HG03039 (cell line): ENCODE measurements around the gene GPX2.
A peak's percentile ranks its signal among the peaks of the same experiment; 100 is the strongest.

ENCODE experiments used
- ATAC-seq: cut with Tn5 transposase; IDR thresholded peaks from one replicate; pipeline ENCODE4 v1.9.1; 2021; ENCODE audit warnings: mild to moderate bottlenecking, moderate library complexity; ENCODE audit not compliant: unreplicated experiment

The GPX2 gene

GRCh38 chr14:64940336-64940910 lies 2.1 kb downstream of the GPX2 start:
- no peak for ATAC-seq

GRCh38 chr14:64939817-64940190 lies 2.7 kb downstream of the GPX2 start:
- no peak for ATAC-seq

- no peak for ATAC-seq
Observed at GRCh38 chr14:64938972-64939816, 3.4 kb downstream of the GPX2 start.

- ATAC-seq = no peak
Observed at GRCh38 chr14:64937821-64938193, 4.7 kb downstream of the GPX2 start.

- no peak for ATAC-seq
Observed at GRCh38 chr14:64937171-64937820, 5.2 kb downstream of the GPX2 start.

GRCh38 chr14:64935508-64935907 lies 7.0 kb downstream of the GPX2 start:
- no peak for ATAC-seq

GRCh38 chr14:64934338-64934929 lies 8.1 kb downstream of the GPX2 start:
- ATAC-seq = no peak

- ATAC-seq = no peak
Observed at GRCh38 chr14:64932231-64932630, 10.3 kb downstream of the GPX2 start.

- no peak for ATAC-seq
Observed at GRCh38 chr14:64931123-64931522, 11.4 kb downstream of the GPX2 start.

- ATAC-seq = no peak
Observed at GRCh38 chr14:64930085-64930843, 12.3 kb downstream of the GPX2 start.

GRCh38 chr14:64929014-64929359 lies 13.6 kb downstream of the GPX2 start:
- no peak for ATAC-seq

GRCh38 chr14:64928239-64929013 lies 14.1 kb downstream of the GPX2 start:
- peak; percentile 58 for ATAC-seq

- no peak for ATAC-seq
Observed at GRCh38 chr14:64927031-64927430, 15.5 kb downstream of the GPX2 start.

- ATAC-seq = no peak
Observed at GRCh38 chr14:64926398-64926995, 16.0 kb downstream of the GPX2 start.

GRCh38 chr14:64923015-64923414 lies 19.5 kb downstream of the GPX2 start:
- ATAC-seq = no peak

- no peak for ATAC-seq
Observed at GRCh38 chr14:64920465-64920864, 22.1 kb downstream of the GPX2 start.

GRCh38 chr14:64919618-64920017 lies 22.9 kb downstream of the GPX2 start:
- no peak for ATAC-seq

GRCh38 chr14:64919215-64919614 lies 23.3 kb downstream of the GPX2 start:
- no peak for ATAC-seq

- no peak for ATAC-seq
Observed at GRCh38 chr14:64918216-64918615, 24.3 kb downstream of the GPX2 start.

- ATAC-seq = no peak
Observed at GRCh38 chr14:64915797-64916196, 26.7 kb downstream of the GPX2 start.
